Keratinocyte (primary cell): ENCODE data around the gene HIGD1C. TPM values are rescaled to one million over a fixed set of nuclear protein-coding genes. Genes with fewer than 3 reads are reported as not detected.

Experiments used
- DNase-seq: peaks from one replicate; pipeline ENCODE4 v3.0.0-alpha.2; 2011; ENCODE audit warnings: low read depth, missing footprints, low spot score
- FAIRE-seq: peaks from 2 replicates; lab custom pipeline; 2011; peaks lifted over from hg19 to GRCh38; lab: Jason Lieb, UNC
- H2AFZ ChIP-seq: 2 replicates; pipeline ENCODE4 v1.6.0; 2012; ENCODE audit warnings: low read length, control low read depth, inconsistent platforms; ENCODE audit not compliant: control insufficient read depth
- H3K27ac ChIP-seq: 2 replicates; pipeline ENCODE4 v1.5.1; 2011; ENCODE audit warnings: low read length; ENCODE audit not compliant: control insufficient read depth, insufficient read depth
- H3K27me3 ChIP-seq: 3 replicates; pipeline ENCODE4 v1.6.0; 2011; ENCODE audit warnings: low read length; ENCODE audit not compliant: control insufficient read depth, insufficient read depth; ENCODE audit errors: extremely low read depth
- H3K36me3 ChIP-seq, 2 experiments: 2 replicates in 1 of 2; 3 replicates in 1 of 2; pipeline ENCODE4 v1.5.1; 2011; ENCODE audit warnings: low read length in 2 of 2, mild to moderate bottlenecking in 1 of 2; ENCODE audit not compliant: control insufficient read depth in 2 of 2, insufficient read depth in 2 of 2; ENCODE audit errors: extremely low read depth in 1 of 2
- H3K4me1 ChIP-seq: 3 replicates; pipeline ENCODE4 v1.5.1; 2011; ENCODE audit warnings: low read length; ENCODE audit not compliant: control insufficient read depth, insufficient read depth; ENCODE audit errors: extremely low read depth
- H3K4me2 ChIP-seq: 3 replicates; pipeline ENCODE4 v1.6.0; 2011; ENCODE audit warnings: low read depth, low read length; ENCODE audit not compliant: control insufficient read depth, insufficient read depth; ENCODE audit errors: extremely low read depth
- H3K4me3 ChIP-seq, 3 experiments: fragments of 200-600 bp in 1 of 3; sonication (generic) in 1 of 3; 2 replicates in 2 of 3; 3 replicates in 1 of 3; pipeline ENCODE4 v1.5.1; 2011 to 2016; ENCODE audit warnings: low read length in 3 of 3, mild to moderate bottlenecking in 3 of 3, control low read depth in 2 of 3, inconsistent platforms in 1 of 3, low read depth in 1 of 3, mixed read lengths in 1 of 3, mixed run types in 1 of 3, moderate library complexity in 1 of 3; ENCODE audit not compliant: control insufficient read depth in 2 of 3, insufficient read depth in 2 of 3; ENCODE audit errors: extremely low read depth in 1 of 3
- H3K79me2 ChIP-seq: 2 replicates; pipeline ENCODE4 v1.6.0; 2012; ENCODE audit warnings: low read length; ENCODE audit not compliant: control insufficient read depth, insufficient read depth
- H3K9ac ChIP-seq: 3 replicates; pipeline ENCODE4 v1.6.0; 2011; ENCODE audit warnings: low read length; ENCODE audit not compliant: control insufficient read depth, insufficient read depth; ENCODE audit errors: extremely low read depth
- H3K9me1 ChIP-seq: 3 replicates; pipeline ENCODE4 v1.6.0; 2011; ENCODE audit warnings: low read length; ENCODE audit not compliant: control insufficient read depth, insufficient read depth; ENCODE audit errors: extremely low read depth
- H3K9me3 ChIP-seq: 2 replicates; pipeline ENCODE4 v1.5.1; 2012; ENCODE audit warnings: low read depth, low read length; ENCODE audit not compliant: control insufficient read depth
- H4K20me1 ChIP-seq: 3 replicates; pipeline ENCODE4 v1.6.0; 2011; ENCODE audit warnings: low read length; ENCODE audit not compliant: control insufficient read depth, insufficient read depth; ENCODE audit errors: extremely low read depth
- CTCF ChIP-seq, 3 experiments: IDR thresholded peaks in 1 of 3; conservative IDR thresholded peaks in 1 of 3; optimal IDR thresholded peaks in 1 of 3; 2 replicates in 2 of 3; 3 replicates in 1 of 3; pipeline versions ENCODE3 to v1.5.1; 2011; ENCODE audit warnings: low read length in 3 of 3, mild to moderate bottlenecking in 3 of 3, moderate library complexity in 2 of 3, control low read depth in 1 of 3, inconsistent platforms in 1 of 3; ENCODE audit not compliant: insufficient read depth in 2 of 3; ENCODE audit errors: extremely low read depth in 1 of 3
- EZH2 ChIP-seq: IDR thresholded peaks from one replicate; pipeline ENCODE4 v1.6.1; 2012; ENCODE audit warnings: inconsistent platforms, mild to moderate bottlenecking, low read length, moderate library complexity
- dilution Hi-C: fragments of 300-500 bp; cut with MboI; formaldehyde crosslinking; loops from one replicate; pipeline ENCODE4 v1.7.0; 2020; ENCODE audit warnings: low sequenced_read_pairs; ENCODE audit not compliant: extremely low pct_ligation_motif_present
- polyA plus RNA-seq, 5 experiments: library from polyadenylated mRNA; depleted of rRNA in 3 of 5; stranded (reverse) in 3 of 5; stranded (forward) in 1 of 5; unstranded in 1 of 5; fragments of >200 nt; gene quantifications; 1 replicate in 1 of 5; 2 replicates in 3 of 5; 3 replicates in 1 of 5; pipeline versions ENCODE4 v1.2.1 to v1.2.3, GENCODE V29; 2011 to 2012; ENCODE audit warnings: missing spikeins in 2 of 5, low read depth in 1 of 5, low replicate concordance in 1 of 5

Gene HIGD1C
- polyA plus RNA-seq, 1 donor (not counting 4 experiments of a cell fraction or from before 2014, with no cell fraction given) = not detected

GRCh38 chr12:51004504-51004903 lies 52.2 kb downstream of the HIGD1C start:
- Histone ChIP-seq H3K4me2 (no peak overlapping the region), H3K9me3 (no peaks in the 10 kb centered on the region), H3K4me3 (no peak overlapping the region), H3K27me3 (no peaks in the 10 kb centered on the region), H2AFZ (no peak overlapping the region), H3K9ac (no peak overlapping the region), H3K36me3 (peaks cover 7 to 10% of the 10 kb centered on the region in 2 experiments), H4K20me1 (no peaks in the 10 kb centered on the region), H3K9me1 (no peaks in the 10 kb centered on the region), H3K79me2 (peaks cover 2% of the 10 kb centered on the region), H3K4me1 (peaks cover 5% of the 10 kb centered on the region), H3K27ac (no peak overlapping the region)
- TF ChIP-seq CTCF (optimal IDR thresholded peaks at IDR 0.05 in 1 of 3, IDR thresholded peaks at IDR 0.05 in 1 of 3, conservative IDR thresholded peaks at IDR 0.05 in 1 of 3; ENCODE audit: extremely low read depth in 1 of 3, insufficient read depth in 2 of 3, low read length in 3 of 3) (no peak), EZH2 (no peak)
- FAIRE-seq (no peak), DNase-seq (no peak)
- dilution Hi-C loops = no loop called here

- Histone ChIP-seq H2AFZ (no peak overlapping the region), H3K9me1 (no peaks in the 10 kb centered on the region), H3K27me3 (no peaks in the 10 kb centered on the region), H3K4me3 (no peak overlapping the region), H3K79me2 (peaks cover 2% of the 10 kb centered on the region), H3K4me1 (peaks cover 3% of the 10 kb centered on the region), H4K20me1 (no peaks in the 10 kb centered on the region), H3K27ac (no peak overlapping the region), H3K36me3 (peaks cover 7 to 10% of the 10 kb centered on the region in 2 experiments), H3K9ac (no peak overlapping the region), H3K9me3 (no peaks in the 10 kb centered on the region), H3K4me2 (no peak overlapping the region)
- dilution Hi-C loops = no loop called here
- no peak for DNase-seq
- TF ChIP-seq CTCF (optimal IDR thresholded peaks at IDR 0.05 in 1 of 3, IDR thresholded peaks at IDR 0.05 in 1 of 3, conservative IDR thresholded peaks at IDR 0.05 in 1 of 3; ENCODE audit: extremely low read depth in 1 of 3, insufficient read depth in 2 of 3, low read length in 3 of 3) (no peak), EZH2 (no peak)
- FAIRE-seq = no peak
Observed at GRCh38 chr12:51005030-51005429, 52.7 kb downstream of the HIGD1C start.
